ENCODE data around the gene PDIA4. TPM values are rescaled to one million over a fixed set of nuclear protein-coding genes. Genes with fewer than 3 reads are reported as not detected.
A peak's percentile ranks its signal among the peaks of the same experiment; 100 is the strongest.
"Not testable (repeated sequence)": the region's sequence is repeated elsewhere in the genome, so short reads cannot be mapped to it uniquely, and the experiment has no call there.

Gene PDIA4
- total RNA-seq, 1 experiment from 2014 or later = 189 TPM

DNA sequence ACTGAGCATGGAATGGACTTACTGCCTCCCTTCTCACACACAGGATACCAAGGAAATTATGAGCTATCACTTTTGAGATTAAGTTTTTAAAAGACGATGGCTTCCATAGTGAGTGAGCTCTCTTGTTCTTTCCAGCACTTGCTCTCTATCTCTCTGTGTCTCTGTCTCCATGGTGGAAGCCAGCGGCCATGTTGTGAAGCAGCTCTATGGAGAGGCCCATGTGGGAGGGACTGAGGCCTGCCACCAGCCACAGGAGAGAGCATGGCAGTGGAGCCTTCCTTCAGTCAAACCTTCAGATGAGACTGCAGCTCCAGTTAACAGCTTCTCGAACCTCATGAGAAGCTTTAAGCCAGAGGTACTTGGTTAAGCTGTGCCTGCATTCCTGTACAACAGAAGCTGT is 20.5 kb upstream of the PDIA4 start:
- H3K9me3 ChIP-seq = no peaks in the 10 kb centered on the region
- no peak overlapping the region for H3K4me3 ChIP-seq
- no peak for DNase-seq
- H3K27me3 ChIP-seq = no peaks in the 10 kb centered on the region
- H3K36me3 ChIP-seq = no peaks in the 10 kb centered on the region

- H3K9me3 ChIP-seq = no peaks in the 10 kb centered on the region
- no peaks in the 10 kb centered on the region for H3K36me3 ChIP-seq
- no peak for DNase-seq
- no peak overlapping the region for H3K4me3 ChIP-seq
- no peaks in the 10 kb centered on the region for H3K27me3 ChIP-seq
Observed at GRCh38 chr7:149046416-149046815, 18.1 kb upstream of the PDIA4 start.

GRCh38 chr7:149043936-149044335 is 15.6 kb upstream of the PDIA4 start:
- Histone ChIP-seq H3K36me3 (no peaks in the 10 kb centered on the region), H3K4me3 (no peak overlapping the region)

GRCh38 chr7:149041350-149041749 is 13.0 kb upstream of the PDIA4 start:
- Histone ChIP-seq H3K9me3 (no peaks in the 10 kb centered on the region), H3K4me3 (no peak overlapping the region), H3K27me3 (no peaks in the 10 kb centered on the region), H3K36me3 (no peaks in the 10 kb centered on the region)
- DNase-seq = no peak

More at GRCh38 chr7:149043936-149044335, 15.6 kb upstream of the PDIA4 start:
- Histone ChIP-seq H3K27me3 (no peaks in the 10 kb centered on the region), H3K9me3 (no peaks in the 10 kb centered on the region)
- DNase-seq = no peak

GRCh38 chr7:149038641-149039040 is 10.3 kb upstream of the PDIA4 start:
- not testable (repeated sequence) for H3K27me3 ChIP-seq, H3K4me3 ChIP-seq, H3K36me3 ChIP-seq, DNase-seq, H3K9me3 ChIP-seq

- Histone ChIP-seq H3K36me3 (no peaks in the 10 kb centered on the region), H3K27me3 (no peaks in the 10 kb centered on the region), H3K4me3 (no peak overlapping the region), H3K9me3 (no peaks in the 10 kb centered on the region)
- no peak for DNase-seq
Observed at GRCh38 chr7:149036676-149037075, 8.4 kb upstream of the PDIA4 start.

- no peaks in the 10 kb centered on the region for H3K27me3 ChIP-seq
- no peaks in the 10 kb centered on the region for H3K9me3 ChIP-seq
- no peak for DNase-seq
- H3K4me3 ChIP-seq = no peak overlapping the region
- H3K36me3 ChIP-seq = no peaks in the 10 kb centered on the region
Observed at GRCh38 chr7:149031353-149031910, 3.1 kb upstream of the PDIA4 start.

- not testable (repeated sequence) for H3K9me3 ChIP-seq, DNase-seq, H3K27me3 ChIP-seq, H3K4me3 ChIP-seq, H3K36me3 ChIP-seq
Observed at GRCh38 chr7:149030439-149030838, 2.1 kb upstream of the PDIA4 start.

GRCh38 chr7:149027611-149028345 is 527 bp downstream of the PDIA4 start:
- Histone ChIP-seq H3K27me3 (no peaks in the 10 kb centered on the region), H3K9me3 (no peaks in the 10 kb centered on the region), H3K4me3 (peak overlapping the region; percentile 62), H3K36me3 (peaks cover 2% of the 10 kb centered on the region; the same call in 1 of the 2 replicates)
- DNase-seq = no peak

DNA sequence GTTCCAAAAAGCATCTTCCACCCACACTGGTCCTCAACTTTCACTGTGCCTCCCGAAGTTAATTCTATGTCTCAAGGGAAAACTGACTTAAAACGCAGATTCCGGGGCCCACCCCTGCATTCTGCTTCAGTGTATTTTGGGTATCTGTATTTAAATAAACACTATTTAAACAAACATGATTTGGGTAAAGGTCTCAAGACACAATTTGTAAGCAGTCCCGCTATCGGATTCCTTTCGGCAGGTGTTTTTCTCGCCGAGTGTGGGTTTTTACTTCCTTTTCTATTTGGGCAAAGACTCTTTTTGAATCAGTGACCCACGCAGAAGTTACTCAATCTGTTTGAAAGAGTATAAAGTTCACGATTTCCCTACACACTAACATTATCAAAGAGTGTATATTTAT is 1.2 kb downstream of the PDIA4 start:
- Histone ChIP-seq H3K4me3 (peak overlapping the region; percentile 62), H3K9me3 (no peaks in the 10 kb centered on the region), H3K27me3 (no peaks in the 10 kb centered on the region), H3K36me3 (peaks cover 2% of the 10 kb centered on the region; the same call in 1 of the 2 replicates)
- DNase-seq = no peak

DNA sequence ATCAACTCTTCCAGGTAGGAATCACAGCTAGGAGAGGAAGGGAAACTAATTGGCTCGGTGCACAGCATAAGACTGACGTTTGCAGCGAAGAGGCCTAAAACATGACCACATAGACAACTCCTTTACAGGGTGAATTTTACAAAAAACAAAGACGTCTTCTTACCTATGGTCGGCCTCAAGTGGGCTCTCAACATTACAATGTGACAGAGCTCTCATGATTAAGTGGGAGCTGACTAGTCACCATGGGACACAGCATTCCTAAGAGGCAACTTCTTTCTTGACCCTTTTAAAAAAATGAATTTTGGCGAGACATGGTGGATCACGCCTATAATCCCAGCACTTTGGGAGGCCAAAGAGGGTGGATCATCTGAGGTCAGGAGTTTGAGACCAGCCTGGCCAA is 4.6 kb downstream of the PDIA4 start:
- no peak overlapping the region for H3K4me3 ChIP-seq

GRCh38 chr7:149022756-149023360 is 5.4 kb downstream of the PDIA4 start:
- no peak for DNase-seq
- Histone ChIP-seq H3K36me3 (peaks cover 9% of the 10 kb centered on the region), H3K9me3 (no peaks in the 10 kb centered on the region), H3K27me3 (no peaks in the 10 kb centered on the region), H3K4me3 (no peak overlapping the region)

More for the DNA sequence above, 4.6 kb downstream of the PDIA4 start:
- no peaks in the 10 kb centered on the region for H3K9me3 ChIP-seq
- no peaks in the 10 kb centered on the region for H3K27me3 ChIP-seq
- H3K36me3 ChIP-seq = peaks cover 9% of the 10 kb centered on the region
- no peak for DNase-seq

DNA sequence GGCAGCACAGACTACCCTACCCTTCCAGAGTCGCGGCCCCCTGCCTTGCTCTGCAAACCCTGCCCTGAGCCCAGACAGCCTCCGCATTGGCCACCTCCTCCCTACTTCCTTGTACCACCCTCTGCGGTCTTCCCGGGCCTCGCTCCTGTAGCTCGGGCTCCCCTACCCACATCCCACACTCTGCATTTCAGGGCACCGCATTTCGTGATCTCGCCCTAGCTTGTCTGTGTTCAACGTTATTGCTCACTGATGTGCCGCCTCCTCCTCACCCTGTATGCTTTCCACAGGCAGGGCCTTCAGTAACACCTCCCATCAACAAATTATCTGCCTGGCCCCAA is 6.6 kb downstream of the PDIA4 start:
- no peak for DNase-seq
- peaks cover 9% of the 10 kb centered on the region for H3K36me3 ChIP-seq
- H3K4me3 ChIP-seq = no peak overlapping the region
- no peaks in the 10 kb centered on the region for H3K27me3 ChIP-seq
- H3K9me3 ChIP-seq = no peaks in the 10 kb centered on the region

DNA sequence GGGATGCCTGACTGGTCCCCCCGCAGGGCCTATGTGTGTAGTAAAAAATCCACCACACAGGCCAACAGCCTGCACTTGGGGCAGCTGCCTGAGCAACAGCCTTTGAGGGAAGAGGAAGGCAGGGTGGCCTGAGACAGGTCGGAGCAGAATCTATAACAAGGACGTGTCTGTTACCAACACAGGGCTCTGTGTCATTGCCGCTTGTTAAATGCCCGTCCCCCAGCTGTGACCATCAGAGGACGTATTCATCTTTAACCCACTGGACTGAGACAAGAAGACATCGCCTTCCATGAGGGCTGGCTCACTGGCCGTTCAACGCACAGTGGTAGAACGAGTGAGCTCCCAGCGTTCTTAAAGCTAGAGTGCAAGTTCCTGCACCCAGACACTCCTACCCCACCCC is 7.8 kb downstream of the PDIA4 start:
- no peak overlapping the region for H3K4me3 ChIP-seq
- H3K9me3 ChIP-seq = no peaks in the 10 kb centered on the region
- peaks cover 7% of the 10 kb centered on the region for H3K36me3 ChIP-seq
- no peak for DNase-seq
- no peaks in the 10 kb centered on the region for H3K27me3 ChIP-seq

GRCh38 chr7:149016876-149017275 is 11.4 kb downstream of the PDIA4 start:
- Histone ChIP-seq H3K27me3 (no peaks in the 10 kb centered on the region), H3K4me3 (no peak overlapping the region), H3K9me3 (no peaks in the 10 kb centered on the region), H3K36me3 (peaks cover 6% of the 10 kb centered on the region)
- DNase-seq = no peak

DNA sequence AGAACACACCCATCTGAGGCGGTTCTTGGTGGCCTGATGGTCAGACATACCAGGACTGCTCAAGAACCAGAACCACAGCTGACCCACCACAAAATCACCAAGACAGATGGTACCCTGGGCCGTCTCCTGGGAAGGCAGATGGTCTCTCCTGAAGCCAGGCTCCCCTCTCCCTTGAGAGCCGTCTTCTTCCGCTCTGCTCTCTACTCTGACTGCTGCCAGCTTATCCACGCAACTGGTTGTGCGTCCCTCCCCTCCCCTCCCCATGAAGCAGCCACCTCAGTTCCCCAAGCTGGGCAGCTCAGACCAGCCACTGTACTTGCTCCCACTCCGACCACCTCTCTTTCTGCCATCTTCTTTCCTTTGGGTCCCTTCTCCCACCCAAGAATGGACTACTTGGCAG is 14.0 kb downstream of the PDIA4 start:
- Histone ChIP-seq H3K4me3 (no peak overlapping the region), H3K9me3 (no peaks in the 10 kb centered on the region), H3K36me3 (peaks cover 7% of the 10 kb centered on the region), H3K27me3 (no peaks in the 10 kb centered on the region)
- DNase-seq = no peak

- Histone ChIP-seq H3K9me3 (no peaks in the 10 kb centered on the region), H3K36me3 (peaks cover 3% of the 10 kb centered on the region), H3K4me3 (no peak overlapping the region), H3K27me3 (no peaks in the 10 kb centered on the region)
- no peak for DNase-seq
Observed at GRCh38 chr7:149013876-149014275, 14.4 kb downstream of the PDIA4 start.

- not testable (repeated sequence) for H3K9me3 ChIP-seq, H3K36me3 ChIP-seq, DNase-seq, H3K27me3 ChIP-seq, H3K4me3 ChIP-seq
Observed at GRCh38 chr7:149012730-149013129, 15.6 kb downstream of the PDIA4 start.
